ENCODE measurements around the gene RTL10.

Gene RTL10, protein sequence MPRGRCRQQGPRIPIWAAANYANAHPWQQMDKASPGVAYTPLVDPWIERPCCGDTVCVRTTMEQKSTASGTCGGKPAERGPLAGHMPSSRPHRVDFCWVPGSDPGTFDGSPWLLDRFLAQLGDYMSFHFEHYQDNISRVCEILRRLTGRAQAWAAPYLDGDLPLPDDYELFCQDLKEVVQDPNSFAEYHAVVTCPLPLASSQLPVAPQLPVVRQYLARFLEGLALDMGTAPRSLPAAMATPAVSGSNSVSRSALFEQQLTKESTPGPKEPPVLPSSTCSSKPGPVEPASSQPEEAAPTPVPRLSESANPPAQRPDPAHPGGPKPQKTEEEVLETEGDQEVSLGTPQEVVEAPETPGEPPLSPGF

DNA sequence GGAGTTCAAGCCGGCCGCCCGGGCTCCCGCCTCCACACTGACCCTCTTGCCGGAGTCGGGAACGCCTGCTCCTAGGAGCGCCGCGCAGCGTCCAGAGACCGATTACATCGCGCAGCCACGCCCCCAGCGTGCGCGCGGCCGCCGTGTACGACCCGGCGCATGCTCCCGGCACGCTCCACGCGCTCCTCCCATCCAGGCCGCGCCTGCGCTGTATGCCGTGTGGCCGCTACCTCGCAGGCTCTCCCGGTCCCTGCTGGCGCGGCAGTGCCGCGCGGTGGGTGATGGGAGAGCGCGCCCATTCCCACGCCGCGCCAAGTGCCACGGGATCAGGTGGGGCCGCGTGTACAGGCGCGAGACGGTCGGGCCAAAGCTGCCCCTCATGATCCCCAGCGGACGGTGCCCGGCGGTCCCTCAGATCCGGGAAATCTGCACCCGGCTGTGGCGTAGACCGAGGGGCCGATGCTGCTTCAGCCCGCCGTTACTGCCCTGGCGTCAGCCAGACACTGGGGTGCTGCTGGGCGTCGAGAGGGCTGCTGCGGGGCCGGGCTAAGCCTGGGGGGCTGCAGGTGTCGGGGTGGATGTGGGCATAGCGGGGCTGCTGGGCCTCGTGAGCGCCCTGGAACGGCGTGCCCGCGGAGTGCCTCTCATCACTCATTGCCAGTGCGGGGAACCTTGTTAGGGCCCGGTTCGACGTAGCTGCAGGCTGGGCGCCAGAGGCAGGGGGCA is at the start of gene RTL10, which contains the start of gene GNB1L:
Gene RTL10, minus strand, starts transcription at position 97 of the 726 bp plus-strand sequence. CDS start 2,613 bp downstream, outside the sequence.
Gene GNB1L, minus strand, starts transcription at position 97 of the 726 bp plus-strand sequence. CDS start 33,519 bp downstream, outside the sequence.
- peak; percentile 95 for DNase-seq (ENCODE audit: low read depth)

DNA sequence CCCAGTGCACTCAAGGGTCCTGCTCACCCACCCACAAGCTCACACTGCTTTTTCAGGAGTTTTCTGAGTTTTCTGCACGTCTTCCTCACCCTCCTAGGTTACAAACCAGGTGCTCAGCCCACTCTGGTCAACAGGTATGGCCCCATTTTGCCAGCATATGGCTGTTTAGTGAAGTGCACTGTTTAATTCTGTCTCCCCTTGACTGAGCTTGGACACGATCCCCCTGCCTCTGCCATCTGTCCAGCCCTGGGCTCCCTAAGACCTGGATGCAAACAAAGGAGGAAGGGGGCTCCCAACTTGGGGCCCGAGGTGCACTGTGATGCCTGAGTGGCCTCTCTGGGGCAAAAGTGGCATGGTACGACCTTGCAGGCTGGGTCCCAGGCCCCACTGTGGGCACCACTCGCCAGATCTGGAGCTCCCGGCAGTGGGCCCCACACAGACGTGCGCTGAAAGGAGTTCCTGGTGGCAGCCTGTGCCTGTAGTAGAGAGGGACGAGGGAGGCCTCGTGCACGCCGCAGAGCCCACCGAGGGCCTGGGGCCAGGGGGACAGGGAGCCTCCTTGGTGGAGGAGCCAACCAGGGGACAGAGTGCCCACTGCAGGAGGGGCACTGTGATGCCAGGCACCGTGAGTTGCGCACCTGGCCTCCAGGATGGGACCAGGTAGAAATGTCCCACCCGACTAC is 49.6 kb upstream of the RTL10 start:
- no peak for DNase-seq (ENCODE audit: low read depth)

DNA sequence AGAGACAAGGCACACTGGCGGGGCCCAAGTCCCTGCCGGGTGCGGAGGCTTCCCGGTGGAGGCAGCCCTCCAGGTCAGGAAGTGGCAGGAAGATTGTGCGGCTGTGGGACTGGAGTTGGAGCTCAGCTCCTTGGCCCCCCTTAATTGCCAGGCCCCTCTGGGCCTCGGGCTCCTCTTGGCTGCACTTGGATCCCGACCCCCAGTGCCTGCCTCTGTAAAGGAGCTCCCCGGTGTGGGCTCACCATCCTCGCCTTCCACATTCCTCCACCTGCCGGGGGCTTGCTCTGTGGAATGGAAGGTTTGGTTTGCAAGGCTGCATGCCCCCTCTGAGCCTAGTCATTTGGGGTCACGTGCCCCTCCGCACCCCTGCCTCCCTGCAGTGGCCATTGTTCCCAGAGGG is 48.8 kb upstream of the RTL10 start:
- no peak for DNase-seq (ENCODE audit: low read depth)

DNA sequence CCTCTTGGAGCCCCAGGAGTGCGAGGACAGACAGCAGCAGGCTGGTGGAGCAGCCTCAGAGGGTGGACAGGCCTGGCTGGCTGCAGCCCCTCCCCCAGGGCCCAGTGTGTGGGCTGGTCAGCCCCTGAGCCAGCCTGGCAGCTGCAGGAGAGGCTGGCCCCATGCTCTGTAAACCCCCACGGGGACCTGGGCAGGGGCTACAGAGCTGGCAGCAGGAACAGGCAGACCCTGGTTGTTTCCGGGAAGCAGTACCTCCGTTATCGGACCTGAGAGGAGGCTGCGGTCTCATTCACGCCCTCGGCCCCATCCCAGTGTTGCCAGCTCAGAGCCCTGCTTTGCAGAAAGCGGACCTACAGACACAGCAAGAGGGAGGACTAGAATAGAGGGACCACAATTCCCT is 48.4 kb upstream of the RTL10 start:
- DNase-seq (ENCODE audit: low read depth) = no peak

DNA sequence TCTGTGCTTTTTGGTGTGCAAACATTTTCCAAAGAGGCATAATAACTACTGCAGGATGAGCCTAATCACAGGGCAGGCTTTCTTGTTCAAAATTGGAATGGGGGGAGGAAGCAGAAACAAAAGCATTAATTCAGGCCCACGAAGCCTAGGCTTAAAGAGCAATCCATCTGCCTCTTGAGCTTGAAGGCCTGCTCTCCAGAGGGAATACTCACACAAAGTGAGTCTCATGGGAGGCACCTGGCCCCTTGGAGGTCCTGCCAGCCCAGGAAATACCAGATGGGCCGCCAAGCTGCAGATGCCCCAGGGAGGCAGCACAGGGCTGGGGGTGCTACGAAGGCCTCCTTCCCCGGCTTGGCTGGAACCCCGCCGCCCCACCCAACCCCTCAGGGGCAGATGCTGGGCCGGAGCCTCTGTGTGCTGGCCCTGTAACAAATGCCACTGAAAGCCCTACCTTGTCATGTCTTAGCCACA is 47.6 kb upstream of the RTL10 start:
- no peak for DNase-seq (ENCODE audit: low read depth)

DNA sequence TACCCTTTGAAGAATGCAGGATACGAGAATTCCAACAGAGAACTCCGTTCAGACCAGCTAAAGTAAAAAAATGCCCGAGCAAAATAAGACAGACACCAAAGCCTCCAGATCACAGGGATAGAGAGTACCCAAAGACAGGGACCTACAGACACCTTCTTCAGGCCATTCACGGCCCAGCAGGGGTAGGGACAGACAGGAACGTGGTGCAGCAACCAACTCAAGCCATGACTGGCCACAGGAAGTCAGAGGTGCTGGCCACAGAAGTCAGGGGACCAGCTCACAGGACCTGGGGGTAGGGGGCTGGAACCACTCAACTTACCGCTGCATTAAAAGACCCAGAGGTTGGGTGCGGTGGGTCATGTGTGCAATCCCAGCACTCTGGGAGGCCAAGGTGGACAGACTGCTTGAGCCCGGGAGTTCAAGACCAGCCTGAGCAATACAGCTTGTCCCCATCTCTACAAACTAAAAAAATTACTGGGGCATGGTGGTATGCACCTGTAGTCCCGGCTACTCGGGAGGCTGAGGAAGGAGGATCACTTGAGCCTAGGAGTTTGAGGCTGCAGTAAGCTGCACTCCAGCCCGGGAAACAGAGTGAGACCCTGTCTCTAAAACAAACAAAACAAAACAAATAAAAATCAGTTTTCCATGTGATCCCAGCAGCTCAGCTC is 47.0 kb upstream of the RTL10 start:
- no peak for DNase-seq (ENCODE audit: low read depth)

DNA sequence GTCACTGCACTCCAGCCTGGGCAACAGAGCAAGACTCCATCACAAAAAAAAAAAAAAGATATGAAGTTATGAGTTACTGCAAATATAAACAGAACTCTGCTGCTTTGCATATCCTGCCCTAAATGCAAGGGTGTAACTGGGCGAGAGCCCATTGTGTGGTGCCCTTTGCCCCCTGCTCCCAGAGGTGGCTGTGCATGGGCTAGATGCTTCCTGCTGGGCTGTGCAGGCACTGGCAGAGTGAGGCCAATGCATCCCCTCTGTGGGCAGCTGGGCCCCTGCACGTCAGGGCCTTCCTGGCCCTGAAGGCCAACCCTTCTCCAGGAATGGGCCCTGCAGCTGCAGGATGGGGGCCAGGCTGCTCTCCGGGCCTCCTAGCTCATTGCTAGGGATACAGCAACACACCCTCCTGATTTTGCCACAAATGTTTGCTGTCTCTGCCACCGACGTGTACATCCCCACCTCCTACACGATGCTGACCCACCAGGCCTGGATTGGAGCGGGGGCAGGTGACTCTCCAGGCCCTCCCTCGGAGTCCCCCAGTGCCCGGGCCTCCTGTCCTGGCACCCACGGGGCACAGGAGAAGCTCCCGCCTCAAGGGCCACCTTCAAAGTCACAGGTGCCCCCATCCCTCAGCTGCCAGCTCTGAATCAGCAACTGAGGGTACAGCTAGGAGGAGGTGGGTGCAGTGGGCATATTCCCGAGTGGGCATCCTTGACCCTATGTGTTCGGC is 46.2 kb upstream of the RTL10 start:
- no peak for DNase-seq (ENCODE audit: low read depth)

DNA sequence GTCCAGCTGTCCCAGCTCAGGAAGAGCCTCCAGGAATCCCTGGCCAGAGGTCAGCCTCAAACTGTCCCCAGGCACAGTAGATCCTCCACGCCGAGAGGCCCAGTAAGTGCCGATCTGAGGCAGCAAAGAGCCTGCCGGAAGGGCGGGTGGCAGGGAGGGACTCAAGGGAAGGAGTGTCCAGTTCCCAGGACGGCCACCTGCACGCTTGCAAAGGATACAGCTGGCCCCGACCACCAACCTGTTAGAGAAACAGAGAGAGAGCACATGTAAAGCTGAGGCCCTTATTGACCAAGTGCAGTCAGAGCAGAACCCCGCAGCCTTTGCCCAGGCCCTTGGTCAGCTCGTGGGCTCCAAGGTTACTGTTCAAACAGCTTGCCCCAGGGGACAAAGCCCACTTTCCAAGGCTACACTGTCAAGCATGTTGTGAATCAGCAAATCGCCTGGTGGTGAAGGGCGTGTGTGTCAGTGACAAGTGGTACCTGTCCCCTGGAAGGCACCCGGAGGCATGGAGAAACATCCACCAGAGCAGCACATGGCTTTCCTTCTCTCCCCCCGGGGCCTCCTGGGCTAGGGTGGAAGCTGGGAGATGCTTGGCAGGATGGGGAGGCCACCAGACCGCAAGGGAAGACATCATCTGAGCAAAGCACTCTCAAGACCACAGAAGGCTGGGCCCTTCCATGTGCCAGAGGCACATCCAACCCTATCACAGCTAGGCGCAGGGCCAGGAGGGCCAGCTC is 44.3 kb upstream of the RTL10 start:
- DNase-seq (ENCODE audit: low read depth) = no peak

DNA sequence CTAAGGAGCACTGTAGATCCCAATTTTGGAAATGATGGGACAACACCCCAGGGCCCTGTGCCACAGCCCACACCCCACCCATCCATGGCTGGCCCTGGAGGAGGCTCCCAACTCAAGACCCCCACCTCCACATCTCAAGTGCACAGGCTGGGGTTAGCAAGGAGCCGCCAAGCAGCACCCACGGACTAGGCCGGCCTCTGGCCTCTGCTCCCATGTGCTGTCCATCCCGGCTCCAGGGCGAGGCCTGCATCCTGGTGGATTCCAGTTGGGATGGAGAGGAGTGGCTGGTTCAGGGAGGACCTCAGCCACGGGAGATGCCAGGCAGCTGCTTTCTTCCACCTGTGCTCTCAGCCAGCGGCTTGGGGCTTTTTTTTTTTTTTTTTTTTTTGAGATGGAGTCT is 43.5 kb upstream of the RTL10 start:
- no peak for DNase-seq (ENCODE audit: low read depth)

DNA sequence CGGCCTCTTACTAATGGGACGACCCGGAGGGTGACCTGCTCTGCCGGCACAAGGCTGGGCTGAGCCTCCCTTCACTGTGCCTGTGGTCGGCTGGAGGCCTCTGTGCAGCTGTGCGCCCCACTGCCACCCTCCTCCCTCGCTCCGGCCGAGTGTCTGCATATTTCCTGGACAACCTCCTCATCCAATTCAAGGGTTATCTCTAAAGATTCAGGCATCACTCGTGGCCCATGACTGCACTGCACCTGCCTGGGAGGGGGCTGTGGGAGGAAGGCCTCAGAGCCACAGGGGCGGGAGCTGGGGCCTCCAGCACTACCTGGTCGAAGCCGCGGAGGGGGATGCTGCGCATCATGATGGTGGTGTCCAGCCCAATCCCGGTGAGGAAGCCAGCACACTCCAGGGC is 43.1 kb upstream of the RTL10 start:
- DNase-seq (ENCODE audit: low read depth) = no peak

DNA sequence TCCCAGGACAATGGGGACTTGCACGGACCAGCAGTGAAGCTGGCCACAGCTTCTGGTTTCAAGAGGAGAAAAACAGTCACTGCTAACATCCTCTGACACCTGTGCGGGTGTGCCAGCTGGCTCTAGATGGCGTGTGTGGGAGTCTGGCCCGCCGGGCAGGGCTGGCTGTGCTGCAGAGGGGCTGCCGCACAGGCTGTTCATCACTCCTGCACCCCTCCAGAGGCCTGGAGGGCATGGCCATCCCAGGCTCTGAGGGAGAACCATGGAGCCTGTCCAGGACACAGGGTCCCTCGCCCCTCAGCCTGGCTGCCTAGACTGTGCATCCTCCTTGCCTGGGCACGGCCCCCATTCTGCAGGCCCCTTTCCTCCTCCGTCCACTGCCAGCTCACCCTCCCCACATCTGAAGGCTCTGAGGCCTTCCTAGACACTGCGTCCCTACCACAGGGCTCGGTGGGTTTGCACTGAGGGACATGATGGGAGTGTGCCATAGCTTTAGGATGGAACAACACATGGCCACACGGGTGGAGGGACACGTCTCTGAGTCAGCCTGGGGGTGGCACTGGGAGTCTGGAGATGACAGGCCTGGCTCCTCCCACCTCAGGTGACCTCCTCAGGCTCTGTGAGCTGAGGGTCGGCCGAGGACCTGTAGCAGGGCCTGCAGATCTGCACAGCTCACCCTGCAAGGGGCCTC is 42.1 kb upstream of the RTL10 start:
- no peak for DNase-seq (ENCODE audit: low read depth)

DNA sequence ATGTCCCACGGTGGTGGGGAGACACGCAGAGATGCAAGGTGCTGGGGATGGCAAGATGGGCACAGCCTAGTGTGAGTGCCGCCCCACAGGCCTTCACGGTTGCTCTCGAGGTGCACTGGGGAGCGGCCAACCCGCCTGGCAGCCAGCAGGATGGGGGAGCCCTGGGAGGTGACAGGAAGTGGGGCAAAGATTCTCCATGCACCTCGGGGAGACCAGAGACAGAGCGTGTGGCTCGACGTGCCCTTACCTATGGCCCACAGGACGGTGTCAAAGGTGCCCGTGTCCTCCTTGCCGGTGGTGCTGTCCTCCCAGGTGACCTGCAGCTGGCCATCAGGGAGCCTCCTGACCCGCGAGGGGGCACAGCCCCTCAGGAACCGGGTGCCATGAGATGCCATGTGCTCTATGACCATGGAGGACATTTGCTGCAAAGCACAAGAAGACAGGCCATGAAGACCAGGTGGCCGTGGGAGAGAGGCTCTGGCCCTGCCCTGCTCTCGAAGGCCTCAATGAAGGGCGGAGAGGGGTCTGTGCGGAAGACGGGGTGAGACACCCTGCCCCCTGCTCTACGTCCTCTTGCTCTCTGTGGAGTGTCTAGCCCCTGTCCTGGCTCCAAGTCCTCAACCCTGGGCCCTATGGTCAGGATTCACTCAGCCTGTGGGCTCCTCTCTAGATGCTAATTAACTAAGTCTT is 40.6 kb upstream of the RTL10 start:
- no peak for DNase-seq (ENCODE audit: low read depth)

DNA sequence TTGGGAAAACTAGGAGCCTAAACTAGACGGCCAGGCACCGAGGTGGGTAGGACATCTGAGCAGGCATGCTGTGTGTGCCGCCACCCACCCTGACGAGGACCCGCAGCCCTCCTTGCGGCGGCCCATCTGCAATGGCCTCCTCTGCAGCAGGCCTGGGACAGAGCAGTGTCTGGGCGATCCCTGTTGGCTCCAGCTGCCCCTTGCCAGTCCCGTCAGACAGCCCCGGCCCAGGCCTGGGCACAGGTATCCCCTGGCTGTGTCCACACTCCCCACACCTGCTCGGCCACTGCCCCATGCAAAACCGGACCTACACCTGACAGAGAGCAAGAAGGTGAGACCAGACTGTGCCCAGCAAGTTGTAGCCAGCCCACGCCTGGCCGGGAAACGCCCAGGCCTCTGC is 38.7 kb upstream of the RTL10 start:
- DNase-seq (ENCODE audit: low read depth) = no peak

DNA sequence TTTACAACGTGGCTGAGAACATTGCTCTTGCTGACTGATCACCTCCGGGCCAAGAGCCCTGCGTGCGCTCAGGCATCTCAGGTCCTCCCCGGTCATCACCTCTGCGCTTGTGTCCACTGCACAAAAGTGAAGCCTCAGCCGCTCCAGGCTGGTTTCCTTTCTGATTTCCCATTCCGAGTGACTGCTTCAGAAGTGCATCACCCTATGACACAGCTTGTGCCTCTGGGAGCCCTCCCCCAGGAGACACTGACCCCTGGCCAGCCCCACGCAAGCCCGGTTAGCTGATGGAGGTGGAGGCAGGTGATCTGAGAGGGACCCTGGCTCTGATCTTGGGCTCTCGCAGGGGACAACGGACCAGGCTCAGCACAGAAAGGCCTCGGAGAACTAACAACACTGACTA is 38.3 kb upstream of the RTL10 start:
- no peak for DNase-seq (ENCODE audit: low read depth)

DNA sequence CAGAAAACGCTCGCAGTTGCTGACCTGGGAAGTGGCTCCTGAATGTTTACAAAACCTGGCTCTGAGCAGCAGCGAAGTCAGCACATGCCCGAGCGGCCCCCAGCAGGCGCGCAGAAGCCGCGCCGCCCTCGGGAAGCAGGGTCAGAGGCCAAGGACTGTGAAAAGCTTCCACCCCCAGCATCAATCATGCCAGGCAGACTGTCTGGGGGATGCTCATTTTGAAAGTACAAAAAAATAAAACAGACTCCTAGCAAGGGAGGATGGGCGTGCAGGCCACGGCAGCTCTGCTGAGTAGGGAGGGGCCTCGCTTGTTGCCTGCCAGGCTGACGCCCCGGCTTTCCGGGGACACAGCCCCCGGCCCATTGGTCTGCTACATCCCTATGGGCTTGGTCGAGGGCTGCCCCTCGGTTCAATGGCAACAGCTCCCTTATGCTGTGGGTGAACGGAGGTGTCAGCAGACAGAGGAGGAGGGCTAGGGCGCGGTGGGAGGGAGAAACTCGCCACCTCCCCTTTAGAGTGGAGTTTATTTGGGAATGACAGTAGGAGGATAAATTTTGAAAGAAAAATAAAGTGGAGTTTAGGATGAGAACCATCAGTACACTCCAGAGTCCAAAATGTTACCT is 37.7 kb upstream of the RTL10 start:
- DNase-seq (ENCODE audit: low read depth) = peak; percentile 20

DNA sequence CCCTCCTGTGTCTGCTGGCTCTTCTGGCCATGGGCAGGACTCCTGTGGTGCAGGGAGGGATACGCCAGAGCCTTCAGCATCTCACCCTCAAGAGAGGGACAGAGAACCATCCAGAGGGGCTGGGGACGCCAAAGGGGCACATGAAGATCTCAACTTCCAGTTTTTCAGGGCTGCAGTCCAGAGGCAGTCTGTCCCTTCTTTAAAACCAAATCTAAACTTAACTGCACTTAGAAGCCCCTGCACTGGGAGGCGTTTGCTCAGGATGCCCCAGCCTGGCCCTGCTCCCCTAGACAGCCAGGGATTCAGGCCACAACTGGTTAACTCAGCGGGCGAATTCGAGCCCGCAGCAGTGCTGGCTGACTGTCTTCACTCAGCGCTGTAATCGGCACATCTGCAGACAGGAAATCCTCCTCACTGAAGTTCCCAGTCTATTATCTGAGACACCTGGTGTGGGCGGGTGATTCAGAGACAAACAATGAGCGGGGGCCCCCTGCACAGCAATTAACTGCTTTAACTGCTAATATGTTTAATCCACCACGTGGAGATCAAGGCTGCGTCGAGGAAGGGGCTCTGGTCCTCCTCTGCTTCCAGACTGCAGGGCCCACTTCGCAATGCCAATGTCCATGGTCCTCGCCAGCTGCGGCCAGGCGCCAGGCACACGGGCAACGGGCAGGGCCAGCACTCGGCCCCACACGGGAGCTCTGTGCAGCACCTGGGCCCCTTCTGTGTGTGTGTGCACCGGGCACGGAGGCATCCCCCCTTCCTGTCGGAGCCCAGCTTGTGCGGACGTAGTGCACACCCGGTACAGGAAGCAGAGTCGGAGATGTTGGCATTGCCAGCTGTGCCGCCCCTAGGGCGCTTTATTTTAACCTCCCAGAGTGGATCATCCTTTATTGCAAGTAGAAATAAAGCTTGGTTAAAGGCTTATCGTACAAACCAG is 36.9 kb upstream of the RTL10 start:
- peak; percentile 89 for DNase-seq (ENCODE audit: low read depth)

DNA sequence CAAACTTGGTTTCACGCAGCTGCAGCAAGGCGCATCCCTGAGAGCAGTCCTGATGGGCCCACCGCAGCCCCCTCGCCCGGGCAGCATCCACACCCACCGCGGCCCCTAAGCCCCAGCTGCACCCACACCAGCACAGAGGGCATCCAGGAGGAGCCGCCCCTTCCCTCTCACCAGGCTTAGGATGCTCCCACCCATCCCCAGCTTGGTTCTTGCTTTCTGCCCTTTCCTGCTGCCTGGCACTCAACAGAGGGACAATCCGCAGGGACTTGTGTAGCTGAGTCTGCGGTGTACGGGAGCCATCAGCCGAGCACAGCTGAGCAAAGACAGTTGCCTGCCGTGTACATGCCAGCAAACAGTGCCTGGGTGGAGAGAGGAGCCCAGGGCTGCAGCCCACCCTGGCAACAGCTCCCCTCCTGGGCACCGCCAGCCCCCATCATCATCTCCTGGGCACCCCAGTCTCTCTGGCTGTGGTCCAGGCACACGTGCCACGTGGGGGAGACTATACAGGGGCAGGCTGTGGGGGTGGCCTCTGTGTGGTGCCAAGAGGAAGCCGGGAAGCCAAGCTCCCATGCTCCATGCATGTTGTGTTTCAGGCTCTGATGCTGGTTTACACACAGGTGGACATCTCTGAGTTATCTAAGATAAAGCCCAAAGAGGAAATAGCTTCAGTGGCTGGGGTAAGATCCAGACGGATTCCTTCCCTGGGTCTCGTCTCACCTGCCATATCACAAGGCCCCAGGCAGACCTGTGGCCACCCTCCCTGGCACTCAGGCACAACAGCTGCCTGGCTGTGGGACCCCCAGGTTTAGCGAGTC is 36.0 kb upstream of the RTL10 start:
- no peak for DNase-seq (ENCODE audit: low read depth)
